ENCODE data around the gene RCN1.

- no peak for TF ChIP-seq CTCF (IDR thresholded peaks at IDR 0.05; ENCODE audit: insufficient read depth, low read depth, low read length)
- TF ChIP-seq EZH2 (IDR thresholded peaks at IDR 0.05; ENCODE audit: insufficient read depth, low read length), result no peak
These were observed 17.7 kb downstream of the RCN1 start for GRCh38 chr11:32108576-32108975.

Data from astrocyte (in vitro differentiated cells and primary cell).